Neuron (in vitro differentiated cells): ENCODE measurements around the gene ACTR6.

Source experiments
- H2AFZ ChIP-seq: one replicate; pipeline ENCODE4 v1.6.1; 2013; ENCODE audit warnings: low read depth, mild to moderate bottlenecking, inconsistent platforms, low read length, moderate library complexity
- H3K27me3 ChIP-seq: one replicate; pipeline ENCODE4 v1.6.1; 2013; ENCODE audit warnings: low read length; ENCODE audit not compliant: insufficient read depth
- H3K36me3 ChIP-seq: one replicate; pipeline ENCODE4 v1.6.1; 2013; ENCODE audit warnings: low read length; ENCODE audit not compliant: insufficient read depth
- H3K4me1 ChIP-seq: one replicate; pipeline ENCODE4 v1.6.1; 2013; ENCODE audit warnings: low read length; ENCODE audit not compliant: insufficient read depth
- H3K4me3 ChIP-seq: 2 replicates; pipeline ENCODE4 v1.5.1; 2013; ENCODE audit warnings: mild to moderate bottlenecking, low read length, moderate library complexity
- H3K9me3 ChIP-seq: one replicate; pipeline ENCODE4 v1.6.1; 2013; ENCODE audit warnings: low read length

The ACTR6 gene

DNA sequence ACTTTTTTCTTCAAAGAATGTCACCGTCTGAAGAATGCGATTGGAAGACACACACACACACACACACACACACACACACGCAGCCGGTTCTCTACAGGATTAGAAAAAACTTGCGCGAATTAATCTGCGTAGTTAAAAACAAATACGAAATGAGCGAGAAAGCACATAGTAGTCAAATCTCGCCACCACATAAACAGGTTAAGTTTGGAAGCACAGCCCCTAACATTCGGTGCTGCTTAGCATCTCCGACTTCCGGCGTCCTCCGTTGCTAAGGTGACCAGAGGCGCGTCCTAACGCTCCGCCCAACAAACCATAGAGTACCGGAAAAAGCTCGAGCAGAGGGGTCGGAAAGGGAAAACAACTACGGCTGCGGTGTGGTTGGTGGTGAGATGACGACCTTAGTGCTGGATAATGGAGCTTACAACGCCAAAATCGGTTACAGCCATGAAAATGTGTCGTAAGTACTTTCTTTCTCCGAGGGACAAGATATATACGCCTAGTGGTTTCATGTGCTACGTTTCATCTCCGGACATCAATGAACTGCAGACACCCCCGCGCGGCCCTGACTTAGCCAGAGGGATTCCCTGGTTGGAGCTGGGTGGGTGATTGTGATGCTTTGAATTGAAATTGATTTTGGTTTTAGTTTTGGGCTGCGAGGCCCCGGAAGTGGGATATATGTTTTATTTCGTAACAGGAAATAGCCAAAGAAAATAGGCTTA is at the start of gene ACTR6:
ACTR6 (plus strand) TSS at position 353 of the 719 bp plus-strand sequence; CDS start at position 390, 37 bp downstream.
- no peaks in the 10 kb centered on the region for H3K27me3 ChIP-seq
- H2AFZ ChIP-seq: peak within 1 kb of the TSS; percentile 99
- no peaks in the 10 kb centered on the region for H3K9me3 ChIP-seq
- H3K4me1 ChIP-seq: peaks cover 6% of the 10 kb centered on the region
- H3K36me3 ChIP-seq: peaks cover 5% of the 10 kb centered on the region
- H3K4me3 ChIP-seq: peak within 1 kb of the TSS; percentile 90

DNA sequence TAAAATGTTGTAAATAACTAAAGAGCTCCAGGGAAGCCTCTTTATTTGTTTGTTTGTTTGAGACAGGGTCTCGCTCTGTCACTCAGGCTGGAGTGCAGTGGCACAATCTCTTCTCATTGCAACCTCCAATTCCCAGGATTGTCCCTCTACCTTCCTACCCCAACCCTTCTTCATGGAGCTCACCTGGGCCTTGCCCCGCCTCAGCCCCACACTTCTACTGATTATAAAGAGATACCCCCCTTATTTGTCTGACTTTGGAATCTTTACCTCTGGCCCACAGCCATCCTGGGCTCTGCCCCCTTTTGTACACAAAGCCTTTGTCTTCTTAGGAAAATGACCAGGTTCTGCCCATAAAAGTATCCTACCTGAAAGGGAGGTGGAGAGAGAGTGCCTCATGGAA is 48.8 kb upstream of the ACTR6 start:
- H3K4me3 ChIP-seq: no peak overlapping the region
- no peaks in the 10 kb centered on the region for H3K27me3 ChIP-seq
- no peak overlapping the region for H2AFZ ChIP-seq
- no peaks in the 10 kb centered on the region for H3K36me3 ChIP-seq
- H3K4me1 ChIP-seq: peaks cover 5% of the 10 kb centered on the region
- H3K9me3 ChIP-seq: no peaks in the 10 kb centered on the region

DNA sequence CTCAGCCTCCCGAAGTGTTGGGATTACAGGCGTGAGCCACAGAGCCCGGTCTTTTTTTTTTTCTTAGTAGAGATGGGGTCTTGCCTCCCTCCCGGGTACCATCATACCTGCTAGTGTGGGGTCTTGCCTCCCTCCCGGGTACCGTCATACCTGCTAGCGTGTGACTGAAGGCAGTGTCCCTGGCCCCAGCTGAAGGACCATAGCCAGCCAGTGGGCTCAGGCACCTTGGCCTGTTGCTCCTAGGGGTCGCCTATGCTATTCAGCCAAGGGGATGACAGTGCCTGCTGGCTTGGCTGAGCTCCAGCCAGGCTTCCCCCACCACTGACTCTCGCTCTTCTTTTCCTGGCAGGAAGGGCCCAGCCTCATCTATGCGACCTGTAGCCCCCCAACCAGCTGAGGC is 47.5 kb upstream of the ACTR6 start:
- H2AFZ ChIP-seq: no peak overlapping the region
- no peaks in the 10 kb centered on the region for H3K27me3 ChIP-seq
- no peaks in the 10 kb centered on the region for H3K36me3 ChIP-seq
- no peaks in the 10 kb centered on the region for H3K9me3 ChIP-seq
- no peak overlapping the region for H3K4me3 ChIP-seq
- H3K4me1 ChIP-seq: no peaks in the 10 kb centered on the region

DNA sequence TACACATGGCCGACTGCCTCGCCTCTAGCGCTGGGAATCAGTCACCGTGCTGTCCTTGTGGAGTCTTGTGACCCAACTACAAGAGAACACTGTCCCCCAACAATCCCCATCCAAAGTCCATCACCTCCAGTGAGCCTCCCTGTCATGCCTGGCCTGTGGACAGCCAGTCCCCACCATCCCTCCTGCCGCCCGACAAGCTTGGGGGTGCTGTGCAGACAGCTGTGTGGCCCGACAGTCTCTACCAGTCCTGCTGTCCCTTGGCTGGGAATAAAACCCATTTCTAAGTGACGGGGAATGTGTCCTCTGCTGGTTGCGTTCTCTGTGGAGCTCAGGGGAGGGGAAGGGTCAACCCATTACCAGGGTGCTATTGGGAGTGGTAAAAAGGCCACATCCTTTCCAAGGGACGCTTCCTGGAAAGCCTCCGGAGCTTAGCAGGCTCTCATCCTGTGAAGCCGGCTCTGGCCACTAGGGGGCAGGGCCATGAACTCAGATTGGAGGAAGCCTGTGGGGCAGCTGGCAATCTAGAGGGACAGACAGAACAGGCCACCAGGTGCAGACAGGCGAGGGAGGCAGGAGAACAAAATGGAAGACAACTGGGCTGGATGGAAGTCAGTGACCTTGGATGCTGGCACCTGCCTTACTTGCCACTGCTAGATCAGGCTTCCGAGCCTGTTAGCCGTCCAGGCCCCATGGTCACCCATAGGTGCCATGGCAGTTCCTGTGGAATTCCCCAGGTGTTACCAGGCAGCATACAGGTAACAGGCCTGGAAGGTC is 46.0 kb upstream of the ACTR6 start:
- H3K36me3 ChIP-seq: no peaks in the 10 kb centered on the region
- no peaks in the 10 kb centered on the region for H3K27me3 ChIP-seq
- H2AFZ ChIP-seq: no peak overlapping the region
- no peaks in the 10 kb centered on the region for H3K9me3 ChIP-seq
- H3K4me1 ChIP-seq: no peaks in the 10 kb centered on the region
- no peak overlapping the region for H3K4me3 ChIP-seq

GRCh38 chr12:100156731-100157426 is 43.7 kb upstream of the ACTR6 start:
- Histone ChIP-seq H2AFZ (no peak overlapping the region), H3K4me3 (no peak overlapping the region), H3K4me1 (no peaks in the 10 kb centered on the region), H3K27me3 (no peaks in the 10 kb centered on the region), H3K36me3 (no peaks in the 10 kb centered on the region), H3K9me3 (no peaks in the 10 kb centered on the region)

- Histone ChIP-seq H3K9me3 (no peaks in the 10 kb centered on the region), H3K4me1 (no peaks in the 10 kb centered on the region), H3K4me3 (no peak overlapping the region)
These were observed 43.2 kb upstream of the ACTR6 start for GRCh38 chr12:100157427-100157821.

GRCh38 chr12:100158535-100158934 is 42.1 kb upstream of the ACTR6 start:
- no peaks in the 10 kb centered on the region for H3K9me3 ChIP-seq
- H2AFZ ChIP-seq: no peak overlapping the region
- H3K4me3 ChIP-seq: no peak overlapping the region
- H3K4me1 ChIP-seq: peaks cover 4% of the 10 kb centered on the region
- no peaks in the 10 kb centered on the region for H3K27me3 ChIP-seq
- no peaks in the 10 kb centered on the region for H3K36me3 ChIP-seq

More at GRCh38 chr12:100157427-100157821, 43.2 kb upstream of the ACTR6 start:
- no peaks in the 10 kb centered on the region for H3K27me3 ChIP-seq
- no peak overlapping the region for H2AFZ ChIP-seq
- H3K36me3 ChIP-seq: no peaks in the 10 kb centered on the region

GRCh38 chr12:100159391-100160104 is 41.1 kb upstream of the ACTR6 start:
- Histone ChIP-seq H3K4me3 (no peak overlapping the region), H3K36me3 (no peaks in the 10 kb centered on the region)

GRCh38 chr12:100163416-100164152 is 37.0 kb upstream of the ACTR6 start:
- Histone ChIP-seq H3K4me1 (peaks cover 16% of the 10 kb centered on the region), H3K4me3 (peak overlapping the region; percentile 38), H3K27me3 (no peaks in the 10 kb centered on the region)

More at GRCh38 chr12:100159391-100160104, 41.1 kb upstream of the ACTR6 start:
- no peak overlapping the region for H2AFZ ChIP-seq
- no peaks in the 10 kb centered on the region for H3K27me3 ChIP-seq
- no peaks in the 10 kb centered on the region for H3K9me3 ChIP-seq
- H3K4me1 ChIP-seq: peaks cover 12% of the 10 kb centered on the region

GRCh38 chr12:100164153-100164704 is 36.4 kb upstream of the ACTR6 start:
- Histone ChIP-seq H3K9me3 (no peaks in the 10 kb centered on the region), H2AFZ (peak overlapping the region; percentile 89), H3K36me3 (no peaks in the 10 kb centered on the region), H3K27me3 (no peaks in the 10 kb centered on the region), H3K4me3 (peak overlapping the region; percentile 38), H3K4me1 (peaks cover 16% of the 10 kb centered on the region)

More at GRCh38 chr12:100163416-100164152, 37.0 kb upstream of the ACTR6 start:
- no peaks in the 10 kb centered on the region for H3K36me3 ChIP-seq
- H2AFZ ChIP-seq: peak overlapping the region; percentile 89
- no peaks in the 10 kb centered on the region for H3K9me3 ChIP-seq

DNA sequence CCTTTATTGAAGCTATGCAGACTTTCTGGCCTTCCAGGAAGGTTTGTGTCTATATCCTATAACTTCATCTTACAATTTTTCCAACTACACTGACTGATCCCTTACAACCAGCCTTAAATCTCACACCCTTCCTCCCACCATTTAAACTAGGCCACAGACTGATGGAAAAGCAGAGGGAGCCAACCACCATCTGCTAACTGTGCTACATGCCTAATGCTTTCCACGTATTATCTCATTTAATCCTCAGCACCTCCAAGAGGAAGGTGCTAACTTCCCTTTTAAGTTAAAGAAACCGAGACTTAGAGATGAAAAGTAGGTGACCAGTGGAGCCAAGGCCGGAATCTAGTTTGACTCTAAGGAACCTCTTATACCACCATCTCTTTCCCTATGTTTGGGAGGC is 35.3 kb upstream of the ACTR6 start:
- H3K4me3 ChIP-seq: no peak overlapping the region
- H3K27me3 ChIP-seq: no peaks in the 10 kb centered on the region
- H3K9me3 ChIP-seq: no peaks in the 10 kb centered on the region
- peaks cover 16% of the 10 kb centered on the region for H3K4me1 ChIP-seq
- H2AFZ ChIP-seq: no peak overlapping the region
- no peaks in the 10 kb centered on the region for H3K36me3 ChIP-seq

DNA sequence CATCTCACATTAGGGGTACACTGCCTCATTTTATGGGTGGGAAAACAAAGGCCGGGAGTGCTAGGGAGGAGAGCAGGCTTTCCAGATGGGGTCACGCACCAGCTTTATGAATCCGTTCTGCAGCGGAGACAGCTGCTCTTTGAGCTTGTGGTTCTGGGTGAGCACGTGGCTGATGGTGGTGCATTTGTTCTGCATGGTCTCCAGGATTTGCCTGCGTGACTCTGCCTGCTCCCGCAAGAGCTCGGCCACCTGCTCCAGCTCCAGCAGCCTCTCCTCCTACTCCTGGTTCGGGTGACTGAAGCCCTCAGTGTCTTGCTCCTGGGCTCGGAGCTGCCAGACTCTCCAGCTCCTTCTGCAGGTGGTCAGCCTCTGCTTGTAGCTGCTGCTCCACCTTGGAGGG is 34.4 kb upstream of the ACTR6 start:
- H3K27me3 ChIP-seq: no peaks in the 10 kb centered on the region
- no peak overlapping the region for H2AFZ ChIP-seq
- no peaks in the 10 kb centered on the region for H3K36me3 ChIP-seq
- H3K4me3 ChIP-seq: no peak overlapping the region
- H3K4me1 ChIP-seq: peaks cover 16% of the 10 kb centered on the region
- H3K9me3 ChIP-seq: no peaks in the 10 kb centered on the region
